Activated T-cell treated with anti-CD3 and anti-CD28 coated beads for 1 hour (primary cell): ENCODE data around the gene RUFY1.

Experiments
- DNase-seq: peaks from one replicate; pipeline ENCODE4 v3.0.0-alpha.2; 2020; ENCODE audit warnings: low read depth

RUFY1 gene

DNA sequence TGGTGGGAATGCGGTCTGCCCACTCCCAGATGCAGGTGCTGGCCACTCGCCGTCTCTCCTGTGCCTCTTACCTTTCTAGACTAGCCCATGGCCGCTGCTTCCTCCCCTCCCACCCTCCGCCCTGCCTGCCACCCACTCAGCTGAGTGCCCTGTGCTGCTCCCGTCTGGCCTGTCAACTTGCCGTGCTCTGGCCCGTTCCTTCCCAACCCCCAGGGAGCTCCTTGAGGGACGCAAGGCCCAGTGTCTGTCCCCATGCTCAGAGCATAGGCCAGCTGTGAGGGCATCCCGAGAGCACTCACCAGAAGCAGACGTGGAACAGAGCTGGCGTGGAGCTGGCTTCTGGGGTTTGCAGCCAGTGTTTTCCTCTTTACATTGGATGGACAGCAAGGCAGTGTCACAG lies 53.0 kb downstream of the RUFY1 start:
- no peak for DNase-seq

GRCh38 chr5:179605026-179605833 lies 54.9 kb downstream of the RUFY1 start:
- DNase-seq, result no peak

DNA sequence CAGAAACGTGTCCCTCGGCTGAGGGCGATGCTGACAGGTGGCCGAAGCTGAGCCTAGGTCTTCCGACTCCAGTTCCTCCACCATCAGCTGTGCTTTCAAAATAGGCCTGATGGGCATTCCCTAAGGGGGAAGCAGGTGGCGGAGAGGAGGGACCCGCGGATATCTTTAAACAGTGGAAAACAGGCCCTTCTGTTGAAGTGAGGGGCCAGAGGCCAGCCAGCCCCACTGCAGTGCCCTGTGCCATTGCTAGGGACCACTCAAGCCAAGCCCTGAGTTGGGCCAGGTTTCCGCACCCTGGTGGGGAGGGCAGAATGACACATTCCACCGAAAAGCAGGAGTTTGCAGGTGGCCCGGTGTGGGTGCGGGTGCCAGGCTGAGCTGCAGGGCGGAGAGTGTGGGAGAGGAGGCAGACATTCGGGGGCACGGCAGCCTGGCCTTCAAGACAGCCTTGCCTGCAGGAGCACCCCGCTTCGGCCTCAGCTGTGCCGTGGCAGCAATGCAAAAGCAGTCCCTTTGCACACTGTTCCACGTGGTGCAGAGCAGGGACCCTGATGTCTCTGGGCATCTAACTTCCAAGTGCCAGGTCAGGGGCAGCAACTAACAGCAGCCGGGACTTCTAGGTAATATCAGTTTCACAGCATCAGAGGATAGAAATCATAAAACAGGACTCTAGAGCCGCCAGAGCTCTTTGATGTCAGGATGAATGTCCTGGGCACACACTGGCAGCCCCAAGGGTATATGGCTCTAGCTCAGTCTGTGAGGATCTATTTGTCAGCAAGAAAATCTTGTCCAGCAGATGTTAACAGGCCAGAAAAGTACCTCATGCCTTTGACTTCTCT lies 55.9 kb downstream of the RUFY1 start:
- no peak for DNase-seq

- no peak for DNase-seq
Measured at GRCh38 chr5:179606910-179607159, 56.5 kb downstream of the RUFY1 start.

- DNase-seq, result no peak
Measured at GRCh38 chr5:179607160-179607931, 57.0 kb downstream of the RUFY1 start.

- DNase-seq, result no peak
Measured at GRCh38 chr5:179608131-179608581, 57.8 kb downstream of the RUFY1 start.

DNA sequence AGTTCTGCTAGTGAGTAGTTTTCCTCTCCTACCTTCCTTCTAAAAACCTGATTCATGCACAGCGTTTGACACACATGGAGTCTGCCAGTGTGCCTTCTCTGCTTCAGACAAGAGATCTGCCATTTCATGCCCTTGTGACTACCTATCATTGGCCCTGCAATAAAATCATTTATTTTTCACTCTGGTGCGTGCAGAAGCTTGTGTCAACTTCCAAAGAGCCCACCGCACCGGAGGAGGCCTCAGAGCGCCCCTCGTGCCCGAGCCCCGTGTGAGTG lies 59.4 kb downstream of the RUFY1 start:
- no peak for DNase-seq

DNA sequence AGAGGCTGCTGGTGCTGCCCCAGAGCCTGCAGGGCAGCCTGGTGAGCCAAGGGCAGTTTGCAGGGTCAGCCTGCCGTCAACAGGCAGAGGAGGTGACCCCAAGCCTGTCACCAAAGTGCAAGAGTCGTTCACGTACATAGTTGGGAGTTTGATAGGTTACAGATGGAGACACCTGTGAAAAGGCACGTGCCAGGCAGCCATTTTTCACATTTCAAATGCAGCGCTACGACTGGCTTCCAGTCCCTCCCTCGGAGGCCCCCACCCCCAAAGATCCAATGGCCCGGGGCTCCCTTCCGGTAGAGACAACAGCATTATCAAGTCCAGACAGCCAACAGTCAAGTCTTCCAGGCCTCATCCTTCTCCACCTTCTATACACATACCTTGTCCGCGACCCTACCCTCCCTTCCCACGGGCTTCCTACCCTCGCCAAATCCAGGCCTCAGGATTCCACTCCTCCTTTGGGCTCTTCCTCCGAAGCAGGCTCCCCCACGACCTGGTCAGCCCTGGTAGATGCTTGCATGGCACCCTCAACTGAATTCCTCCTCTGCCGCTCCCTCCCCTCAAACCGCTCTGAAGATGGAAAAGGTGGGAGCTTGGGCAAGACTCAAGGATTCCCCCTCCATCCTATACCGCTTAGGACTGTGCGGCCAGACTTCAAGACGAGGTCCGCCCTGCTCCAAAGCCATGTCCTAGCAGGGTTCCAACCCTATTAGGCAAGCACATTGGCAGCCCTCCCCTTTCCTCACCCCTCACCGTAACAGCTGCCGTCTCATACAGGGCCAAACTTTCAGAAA lies 60.0 kb downstream of the RUFY1 start:
- DNase-seq, result no peak

DNA sequence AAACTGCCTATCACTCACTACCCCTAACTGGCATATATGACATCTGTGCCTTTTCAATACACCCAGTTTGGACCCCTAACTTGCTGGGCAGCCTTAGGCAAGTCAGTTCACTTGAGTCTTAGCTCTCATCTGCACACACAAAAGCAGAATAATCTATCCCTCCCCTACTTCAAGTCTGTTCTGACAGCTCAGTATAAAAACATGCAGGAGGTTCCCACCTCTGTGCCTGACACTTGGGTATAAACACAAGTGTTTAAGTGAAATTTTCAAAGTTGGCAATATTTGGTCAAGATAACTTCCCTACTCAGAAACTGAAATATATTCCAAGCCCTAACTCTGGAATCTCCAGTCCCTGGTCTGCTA lies 60.5 kb downstream of the RUFY1 start:
- no peak for DNase-seq

DNA sequence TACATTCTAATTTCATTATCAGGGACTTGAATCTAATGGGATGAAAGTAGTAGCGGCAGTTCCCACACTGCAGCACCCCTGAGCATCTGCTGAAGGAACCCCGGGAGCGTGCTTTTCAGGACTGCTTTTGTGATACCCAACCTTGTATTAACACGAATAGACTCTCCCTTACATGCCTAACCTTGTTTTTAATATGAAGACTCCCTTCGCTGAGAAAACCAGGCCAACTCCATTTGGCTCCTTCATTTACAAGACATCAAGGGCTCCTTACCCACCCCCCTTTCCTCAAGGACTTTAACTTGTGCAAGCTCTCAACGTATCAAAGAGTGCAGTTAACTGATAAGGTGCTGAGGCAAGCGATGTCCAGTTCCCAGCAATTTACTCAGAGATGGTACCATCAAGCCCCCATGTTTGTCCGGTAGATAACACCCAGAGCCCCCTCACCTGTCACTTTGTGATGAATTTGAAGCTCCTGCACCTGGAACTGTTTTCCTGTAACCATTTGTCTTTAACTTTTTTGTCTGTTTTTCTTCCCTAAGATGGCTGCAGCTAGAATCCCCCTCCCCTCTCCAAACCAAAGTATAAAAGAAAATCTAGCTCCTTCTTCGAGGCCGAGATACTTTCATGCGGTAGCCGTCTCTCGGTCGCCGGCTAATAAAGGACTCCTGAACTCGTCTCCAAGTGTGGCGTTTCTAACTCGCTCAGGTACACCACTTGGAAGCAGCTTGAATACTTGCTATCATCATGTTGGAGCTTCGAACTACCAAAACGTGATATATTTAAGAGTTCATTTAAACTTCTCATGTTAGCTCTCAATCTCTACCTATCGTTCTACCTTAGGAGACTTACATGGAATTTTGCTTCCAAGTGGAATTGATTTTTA lies 62.5 kb downstream of the RUFY1 start:
- no peak for DNase-seq

- no peak for DNase-seq
Measured at GRCh38 chr5:179613460-179614071, 63.2 kb downstream of the RUFY1 start.

DNA sequence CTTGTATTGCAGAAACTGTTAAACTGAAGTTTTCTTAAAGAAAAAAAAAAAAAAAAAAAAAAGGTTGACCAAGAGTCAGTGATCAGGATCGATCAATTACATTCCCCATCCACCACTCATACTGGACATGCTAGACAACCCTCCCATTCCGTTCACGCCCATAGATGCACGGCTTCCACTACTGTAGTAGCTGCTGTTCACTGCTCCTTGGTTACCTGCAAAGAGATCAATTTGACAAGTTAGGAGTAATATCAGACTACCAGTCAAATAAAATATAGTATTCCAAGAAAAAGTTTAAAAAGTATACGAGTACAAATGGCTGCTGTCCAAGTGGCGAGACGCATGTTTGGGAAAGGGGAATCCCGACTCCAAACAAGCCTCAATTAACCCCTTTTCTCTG lies 64.4 kb downstream of the RUFY1 start:
- no peak for DNase-seq

DNA sequence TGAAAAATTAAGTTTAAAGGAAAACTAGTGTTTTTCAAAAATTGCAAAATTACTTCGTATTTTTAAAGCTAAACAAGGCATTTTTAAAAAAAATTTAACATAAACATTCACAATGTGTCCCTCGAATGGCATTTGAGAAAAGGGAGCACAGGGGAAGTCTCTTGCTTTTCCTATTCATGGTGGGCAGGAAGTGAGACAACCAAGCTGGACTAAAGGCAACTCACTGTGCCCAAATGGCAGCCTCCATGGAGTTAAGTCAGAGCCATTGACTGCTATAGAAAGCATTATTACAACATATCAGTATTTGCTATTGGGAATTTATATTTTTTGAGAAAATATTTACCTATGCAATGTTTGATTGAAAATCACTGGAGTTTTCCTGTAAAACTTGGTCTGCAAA lies 64.8 kb downstream of the RUFY1 start:
- DNase-seq, result no peak

GRCh38 chr5:179616002-179616594 lies 65.7 kb downstream of the RUFY1 start:
- no peak for DNase-seq

DNA sequence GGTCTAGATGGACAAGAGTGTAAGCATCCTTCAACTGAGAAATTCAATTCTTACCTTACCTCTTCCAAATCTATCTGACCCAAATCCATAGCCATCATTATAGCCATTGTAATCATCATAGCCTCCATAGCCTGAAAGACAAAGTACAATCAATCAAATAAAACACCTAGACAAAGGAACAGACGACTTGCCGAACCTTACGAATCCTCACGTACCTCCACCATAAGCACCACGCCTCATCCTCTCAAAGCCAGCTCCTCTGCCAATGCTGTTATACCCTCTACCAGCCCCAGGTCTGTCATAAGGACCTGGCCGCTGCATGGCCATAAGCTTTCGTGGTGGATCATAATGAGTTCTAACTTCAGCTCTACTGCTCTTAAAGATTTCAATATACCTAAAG lies 67.6 kb downstream of the RUFY1 start:
- no peak for DNase-seq

- DNase-seq, result no peak
Measured at GRCh38 chr5:179618923-179619554, 68.7 kb downstream of the RUFY1 start.

GRCh38 chr5:179619776-179620175 lies 69.4 kb downstream of the RUFY1 start:
- DNase-seq, result no peak

DNA sequence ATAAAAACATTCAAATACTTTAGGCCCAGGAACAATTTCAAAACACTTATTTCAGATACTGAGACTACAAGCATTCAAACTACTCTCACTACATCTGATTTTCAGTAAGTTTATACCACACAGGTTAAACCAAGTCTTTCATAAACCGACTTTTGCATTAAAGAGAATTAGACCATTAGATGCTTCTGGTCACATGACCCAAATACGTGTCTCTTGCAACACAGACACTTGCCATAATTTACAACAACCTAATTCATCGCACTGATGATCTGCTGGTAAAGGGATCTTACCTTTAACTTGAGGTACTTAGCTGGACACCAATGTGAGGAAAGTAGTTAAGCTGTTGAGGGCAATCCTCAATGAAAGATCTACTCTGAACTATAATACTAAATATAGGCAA lies 69.9 kb downstream of the RUFY1 start:
- no peak for DNase-seq

GRCh38 chr5:179620703-179621350 lies 70.5 kb downstream of the RUFY1 start:
- DNase-seq, result no peak
